GM19240 (cell line): Measurements from ENCODE around the gene DRG2.

Experiments
- DNase-seq: peaks from one replicate; pipeline ENCODE4 v3.0.0; 2011; ENCODE audit warnings: low spot score; ENCODE audit not compliant: insufficient read length

Gene DRG2, protein sequence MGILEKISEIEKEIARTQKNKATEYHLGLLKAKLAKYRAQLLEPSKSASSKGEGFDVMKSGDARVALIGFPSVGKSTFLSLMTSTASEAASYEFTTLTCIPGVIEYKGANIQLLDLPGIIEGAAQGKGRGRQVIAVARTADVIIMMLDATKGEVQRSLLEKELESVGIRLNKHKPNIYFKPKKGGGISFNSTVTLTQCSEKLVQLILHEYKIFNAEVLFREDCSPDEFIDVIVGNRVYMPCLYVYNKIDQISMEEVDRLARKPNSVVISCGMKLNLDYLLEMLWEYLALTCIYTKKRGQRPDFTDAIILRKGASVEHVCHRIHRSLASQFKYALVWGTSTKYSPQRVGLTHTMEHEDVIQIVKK

DNA sequence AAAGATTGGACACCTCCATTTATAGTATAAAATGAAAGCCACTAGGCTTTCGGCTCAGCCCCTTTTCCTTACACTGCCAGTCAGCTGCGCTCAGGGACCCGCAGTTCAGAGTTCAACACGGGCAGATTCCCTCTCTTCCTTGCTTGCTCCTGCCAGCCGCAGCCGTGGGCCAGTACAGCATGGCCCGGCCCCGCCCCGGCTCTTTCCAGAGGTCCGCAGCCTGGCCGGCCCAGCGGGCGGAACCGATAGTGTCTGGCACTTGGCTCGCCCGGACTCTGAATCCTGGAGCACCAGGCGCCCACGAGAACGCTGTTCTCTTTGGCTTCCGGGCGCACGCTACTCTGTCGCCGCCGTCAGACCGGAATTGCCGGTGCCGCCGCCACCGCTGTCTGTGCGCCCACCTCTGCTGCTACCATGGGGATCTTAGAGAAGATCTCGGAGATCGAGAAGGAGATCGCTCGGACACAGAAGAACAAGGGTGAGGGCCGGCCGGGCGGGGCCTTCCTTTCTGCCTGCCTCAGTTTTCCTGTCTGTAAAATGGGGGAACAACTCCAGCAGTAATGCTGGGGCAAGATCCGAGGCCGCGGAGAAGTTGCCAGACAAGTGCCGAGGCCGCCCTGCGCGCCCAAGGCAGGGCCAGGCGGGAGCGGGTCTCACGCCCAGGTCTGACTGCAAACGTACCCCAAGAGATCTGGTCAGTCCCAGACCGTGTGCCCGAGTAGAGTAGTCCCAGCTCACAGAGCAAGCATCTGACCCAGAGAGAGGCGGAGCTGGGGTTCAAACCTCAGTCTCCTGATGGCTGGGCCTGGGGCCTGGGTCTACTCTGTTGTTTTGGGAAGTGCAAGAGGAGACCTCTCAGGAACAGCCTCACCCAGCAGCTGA lies at the start of gene DRG2:
TSS of gene DRG2 (plus strand) at position 339 of the 882 bp plus-strand sequence. CDS start at position 415, 76 bp downstream.
- DNase-seq: peak; percentile 92

GRCh38 chr17:18038149-18038850 lies 49.4 kb upstream of the DRG2 start:
- no peak for DNase-seq

DNA sequence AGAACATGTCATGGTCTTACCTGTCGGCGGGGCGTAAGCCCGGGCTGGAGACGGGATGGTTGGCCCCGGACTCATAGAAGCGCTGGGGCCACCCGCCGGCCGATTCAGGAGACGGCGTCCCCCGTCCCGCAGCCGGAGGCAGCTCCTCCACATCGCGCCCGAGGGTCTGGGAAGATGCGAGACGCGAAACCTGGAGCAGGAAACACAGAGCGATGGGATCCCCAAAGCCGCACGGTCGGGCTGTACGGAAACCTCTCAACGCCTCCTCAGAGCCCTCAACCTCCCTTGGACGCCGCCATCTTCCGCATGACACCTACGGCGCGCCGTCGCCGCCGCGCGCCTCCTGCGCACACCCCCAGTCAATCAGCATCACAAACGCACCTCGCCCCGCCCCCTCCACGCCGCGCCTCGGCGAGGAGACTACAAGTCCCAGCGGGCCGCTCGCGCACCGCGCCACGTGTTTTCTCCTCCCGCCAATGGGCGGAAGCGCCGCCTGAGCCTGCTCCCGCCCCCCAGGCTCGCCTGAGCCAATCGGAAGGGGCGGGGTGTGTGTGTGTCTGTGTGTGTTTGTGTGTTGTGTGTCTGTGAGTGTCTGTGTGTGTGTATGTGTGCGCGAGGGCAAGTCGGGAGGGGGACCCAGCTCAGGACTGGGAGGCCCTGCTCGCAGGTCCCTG lies 48.8 kb upstream of the DRG2 start, which contains the start of the genes ATPAF2 and GID4:
TSS of gene ATPAF2 (minus strand) at position 308 of the 674 bp plus-strand sequence. CDS start at position 153, 155 bp downstream.
TSS of gene GID4 (plus strand) at position 548 of the 674 bp plus-strand sequence. CDS start at position 605, 57 bp downstream.
- peak; percentile 87 for DNase-seq

DNA sequence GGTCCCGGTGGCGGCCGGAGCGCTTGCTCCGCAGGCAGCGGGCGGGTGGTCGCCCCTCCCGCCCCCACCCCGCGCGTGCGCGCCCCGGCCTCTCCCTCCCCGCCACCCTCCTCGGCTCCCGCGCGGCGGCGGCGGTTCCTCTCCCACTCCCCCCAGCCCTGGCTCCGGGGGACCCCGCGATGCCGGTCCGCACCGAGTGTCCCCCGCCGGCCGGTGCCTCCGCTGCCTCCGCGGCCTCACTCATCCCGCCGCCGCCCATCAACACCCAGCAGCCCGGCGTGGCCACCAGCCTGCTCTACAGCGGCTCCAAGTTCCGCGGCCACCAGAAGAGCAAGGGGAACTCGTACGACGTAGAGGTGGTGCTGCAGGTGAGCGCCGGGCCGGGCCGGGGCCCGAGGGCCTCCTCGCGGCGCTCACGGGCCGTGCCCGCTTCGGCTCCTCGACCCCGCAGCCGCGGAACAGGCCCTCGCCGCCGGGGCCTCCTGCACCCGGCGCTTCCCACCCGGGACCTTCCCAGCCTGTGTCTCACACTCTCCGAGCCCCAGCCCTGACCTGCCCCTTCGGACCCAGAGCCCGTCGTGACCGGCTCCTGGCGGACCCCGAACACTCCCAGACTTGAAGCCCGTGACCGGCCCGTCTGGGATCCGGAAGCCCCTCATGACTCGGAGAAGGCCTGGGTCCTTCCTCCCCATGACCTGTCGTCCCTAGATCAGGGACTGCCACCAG lies 48.0 kb upstream of the DRG2 start:
- no peak for DNase-seq

GRCh38 chr17:18040261-18040858 lies 47.4 kb upstream of the DRG2 start:
- DNase-seq: no peak

GRCh38 chr17:18041776-18042175 lies 46.0 kb upstream of the DRG2 start:
- no peak for DNase-seq

GRCh38 chr17:18042983-18043382 lies 44.8 kb upstream of the DRG2 start:
- DNase-seq: no peak

- DNase-seq: no peak
Observed at GRCh38 chr17:18043491-18043890, 44.3 kb upstream of the DRG2 start.

DNA sequence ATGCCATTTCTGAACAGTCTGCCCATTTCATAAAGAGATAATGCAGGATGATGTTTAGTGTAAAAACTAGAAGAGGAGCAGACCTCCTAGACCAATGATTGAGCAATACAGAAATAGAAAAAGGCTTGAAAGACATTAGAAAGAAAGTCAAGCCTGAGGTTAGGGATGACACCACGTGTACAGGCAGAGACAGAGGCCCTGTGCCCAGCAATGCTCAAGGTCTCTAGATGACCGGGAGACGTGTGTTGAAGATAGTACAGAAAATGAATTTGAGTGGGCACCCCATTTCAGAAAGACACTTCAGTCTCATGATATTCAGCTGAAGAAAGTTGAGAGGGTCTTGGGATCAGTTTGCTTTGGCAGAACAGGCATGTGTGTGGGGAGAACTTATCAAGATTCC lies 43.1 kb upstream of the DRG2 start:
- no peak for DNase-seq

GRCh38 chr17:18045691-18046350 lies 41.9 kb upstream of the DRG2 start:
- no peak for DNase-seq

GRCh38 chr17:18055597-18055996 lies 32.2 kb upstream of the DRG2 start:
- DNase-seq: no peak

- DNase-seq: no peak
Observed at GRCh38 chr17:18056214-18056613, 31.5 kb upstream of the DRG2 start.

GRCh38 chr17:18059283-18059682 lies 28.5 kb upstream of the DRG2 start:
- no peak for DNase-seq

- DNase-seq: no peak
Observed at GRCh38 chr17:18064053-18064452, 23.7 kb upstream of the DRG2 start.

GRCh38 chr17:18065546-18065945 lies 22.2 kb upstream of the DRG2 start:
- no peak for DNase-seq

GRCh38 chr17:18066866-18067265 lies 20.9 kb upstream of the DRG2 start:
- DNase-seq: no peak

GRCh38 chr17:18069101-18069500 lies 18.6 kb upstream of the DRG2 start:
- DNase-seq: no peak

GRCh38 chr17:18070861-18071340 lies 16.8 kb upstream of the DRG2 start:
- DNase-seq: no peak

DNA sequence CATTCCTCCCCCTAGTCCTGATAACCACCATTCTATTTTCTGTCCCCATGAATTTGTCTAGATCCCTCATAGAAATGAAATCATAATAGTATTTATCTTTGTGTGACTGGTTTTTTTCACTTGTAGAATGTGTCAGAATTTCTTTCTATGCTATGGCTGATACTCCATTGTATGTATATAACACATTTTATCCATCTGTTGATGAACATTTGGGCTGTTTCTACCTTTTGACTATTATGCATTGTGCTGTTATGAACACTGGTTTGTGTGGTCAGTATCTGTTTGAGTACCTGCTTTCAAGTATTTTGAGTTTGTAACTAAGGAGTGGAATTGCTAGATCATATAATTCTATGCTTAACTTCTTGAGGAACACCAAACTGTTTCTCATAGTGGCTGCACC lies 16.0 kb upstream of the DRG2 start:
- no peak for DNase-seq
